HepG2 (cell line): Measurements from ENCODE around the gene VARS1. TPM values are rescaled to one million over a fixed set of nuclear protein-coding genes. Genes with fewer than 3 reads are reported as not detected.

Experiments
- AFF4 ChIP-seq: sonication (generic); formaldehyde crosslinking; IDR thresholded peaks from 2 replicates; pipeline ENCODE4 v1.4.0; 2020; ENCODE audit warnings: missing genetic modification reagents
- ATAD3A ChIP-seq: sonication (generic); formaldehyde crosslinking; IDR thresholded peaks from 2 replicates; pipeline ENCODE4 v1.4.0; 2020; ENCODE audit warnings: missing genetic modification reagents
- CBX5 ChIP-seq: sonication (generic); formaldehyde crosslinking; IDR thresholded peaks from 2 replicates; pipeline ENCODE4 v1.4.0; 2020; ENCODE audit warnings: missing genetic modification reagents, borderline replicate concordance
- FOXA1 ChIP-seq, 2 experiments: fragments of 450-650 bp in 1 of 2; sonication (generic) in 1 of 2; formaldehyde crosslinking in 1 of 2; IDR thresholded peaks; 2 replicates each; pipeline versions ENCODE4 v1.4.0 to v1.6.1; 2016 to 2020; ENCODE audit warnings: missing genetic modification reagents in 1 of 2
- KMT2B ChIP-seq: IDR thresholded peaks from 2 replicates; pipeline ENCODE4 v1.6.1; 2016; ENCODE audit warnings: missing genetic modification reagents, missing compliant biosample characterization
- PHF21A ChIP-seq: sonication (generic); formaldehyde crosslinking; IDR thresholded peaks from 2 replicates; pipeline ENCODE4 v1.5.0; 2020; ENCODE audit warnings: mild to moderate bottlenecking, missing genetic modification reagents
- SPEN ChIP-seq: sonication (generic); formaldehyde crosslinking; IDR thresholded peaks from 2 replicates; pipeline ENCODE4 v1.5.1; 2020; ENCODE audit warnings: low read depth, mild to moderate bottlenecking, missing genetic modification reagents
- TEF ChIP-seq: sonication (generic); formaldehyde crosslinking; IDR thresholded peaks from 2 replicates; pipeline ENCODE4 v1.5.0; 2020; ENCODE audit warnings: missing genetic modification reagents
- YEATS4 ChIP-seq: sonication (generic); formaldehyde crosslinking; IDR thresholded peaks from 2 replicates; pipeline ENCODE4 v1.4.0; 2020; ENCODE audit warnings: missing genetic modification reagents, borderline replicate concordance
- ZBED4 ChIP-seq: sonication (generic); formaldehyde crosslinking; IDR thresholded peaks from 2 replicates; pipeline ENCODE4 v1.4.0; 2020; ENCODE audit warnings: missing genetic modification reagents, borderline replicate concordance
- ZBTB38 ChIP-seq: sonication (generic); formaldehyde crosslinking; IDR thresholded peaks from 2 replicates; pipeline ENCODE4 v1.5.1; 2020; ENCODE audit warnings: mild to moderate bottlenecking, missing genetic modification reagents
- ZNF101 ChIP-seq: sonication (generic); formaldehyde crosslinking; IDR thresholded peaks from 2 replicates; pipeline ENCODE4 v1.4.0; 2020; ENCODE audit warnings: mild to moderate bottlenecking, low read depth, missing genetic modification reagents, borderline replicate concordance
- ZNF460 ChIP-seq: sonication (generic); formaldehyde crosslinking; IDR thresholded peaks from 2 replicates; pipeline ENCODE4 v1.5.1; 2020; ENCODE audit warnings: missing genetic modification reagents, mild to moderate bottlenecking, borderline replicate concordance
- ZNF546 ChIP-seq: sonication (generic); formaldehyde crosslinking; conservative IDR thresholded peaks from 2 replicates; pipeline ENCODE4 v1.8.1; 2023; ENCODE audit warnings: mild to moderate bottlenecking, missing genetic modification reagents
- ZNF691 ChIP-seq: sonication (generic); formaldehyde crosslinking; IDR thresholded peaks from 2 replicates; pipeline ENCODE4 v1.4.0; 2020; ENCODE audit warnings: missing genetic modification reagents, low read depth, mild to moderate bottlenecking, borderline replicate concordance
- ZNF788 ChIP-seq: sonication (generic); formaldehyde crosslinking; IDR thresholded peaks from 2 replicates; pipeline ENCODE4 v1.5.0; 2020; ENCODE audit warnings: mild to moderate bottlenecking, missing genetic modification reagents, borderline replicate concordance
- ZNF83 ChIP-seq: sonication (generic); formaldehyde crosslinking; IDR thresholded peaks from 2 replicates; pipeline ENCODE4 v1.4.0; 2020; ENCODE audit warnings: missing genetic modification reagents, mild to moderate bottlenecking, borderline replicate concordance
- ZNF839 ChIP-seq: sonication (generic); formaldehyde crosslinking; IDR thresholded peaks from 2 replicates; pipeline ENCODE4 v1.4.0; 2020; ENCODE audit warnings: missing genetic modification reagents, mild to moderate bottlenecking, borderline replicate concordance
- polyA plus RNA-seq, 8 experiments: library from polyadenylated mRNA; depleted of rRNA in 3 of 8; stranded (reverse) in 7 of 8; unstranded in 1 of 8; fragments of >200 nt; fragmentation: Illumina TruSeq in 4 of 8; extraction: Trizol in 4 of 8; gene quantifications; 2 replicates each; pipeline versions ENCODE4 v1.2.1 to v1.2.3, GENCODE V29; 2011 to 2016; ENCODE audit warnings: low read depth in 4 of 8, missing spikeins in 1 of 8, mixed read lengths in 1 of 8; ENCODE audit not compliant: insufficient read depth in 1 of 8
- total RNA-seq, 5 experiments: library from RNA; depleted of rRNA; stranded (reverse); fragments of >200 nt; fragmentation: Illumina TruSeq; extraction: Trizol; gene quantifications; 2 replicates each; pipeline ENCODE4 v1.2.3, GENCODE V29; 2016; ENCODE audit warnings: low read depth in 1 of 5
- TF ChIP-seq, protein P1 (sequence below): sonication (generic); formaldehyde crosslinking; IDR thresholded peaks from 2 replicates; pipeline ENCODE4 v1.5.0; 2020; ENCODE audit warnings: missing genetic modification reagents, mild to moderate bottlenecking, borderline replicate concordance

The VARS1 gene
- total and polyA plus RNA-seq, 2 of the 13 experiments (the other 11 are each of a cell fraction or from before 2014, with no cell fraction given): 14.7 to 56.1 TPM

DNA sequence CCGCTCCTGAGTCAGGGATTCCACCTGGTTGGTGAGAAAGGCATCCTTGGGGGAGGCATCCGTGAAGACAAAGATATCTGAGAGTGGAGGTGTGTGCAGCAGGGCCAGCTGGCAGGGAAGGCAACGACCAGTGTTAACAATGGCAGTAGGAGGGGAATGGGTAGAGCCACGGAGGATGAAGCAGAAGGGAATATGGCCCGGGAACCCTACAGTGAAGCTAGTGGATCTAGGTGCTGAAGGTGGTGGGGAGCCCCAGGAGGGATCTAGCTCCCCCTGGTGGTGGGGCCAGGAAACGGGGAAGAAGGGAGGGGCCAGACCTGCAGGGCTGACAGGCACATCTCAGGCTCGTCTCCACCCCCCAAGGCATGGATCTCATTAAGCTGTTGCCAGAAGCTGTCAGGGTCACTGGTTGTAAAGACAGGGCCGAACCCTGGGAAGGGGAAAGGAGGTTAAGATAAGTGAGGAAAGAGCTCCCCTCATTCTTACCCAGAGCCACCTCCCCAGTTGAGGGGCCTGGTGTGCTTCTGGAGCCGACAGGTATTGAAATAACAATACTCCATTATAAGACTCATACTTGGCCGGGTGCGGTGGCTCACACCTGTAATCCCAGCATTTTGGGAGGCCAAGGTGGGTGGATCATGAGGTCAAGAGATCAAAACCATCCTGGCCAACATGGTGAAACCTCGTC is 25.7 kb downstream of the VARS1 start (continued):
- TF ChIP-seq ZNF691 (no peak), ZNF101 (CRISPR knock-in tag) (no peak), CBX5 (peak; percentile 54; the same call in 1 of the 2 replicates), ZNF546 (CRISPR knock-in tag) (no peak), ATAD3A (CRISPR knock-in tag) (no peak), ZBED4 (no peak), YEATS4 (CRISPR knock-in tag) (no peak), SPEN (CRISPR knock-in tag) (peak; percentile 38; the same call in 1 of the 2 replicates), FOXA1 (IDR thresholded peaks at IDR 0.05) (no peak), FOXA1 (CRISPR knock-in tag; IDR thresholded peaks at IDR 0.05) (no peak), KMT2B (CRISPR knock-in tag) (0 out of 2 replicates have a peak, but pooled peaks have one; percentile 48), ZNF460 (CRISPR knock-in tag) (no peak), PHF21A (CRISPR knock-in tag) (no peak), TEF (CRISPR knock-in tag) (no peak), ZNF83 (CRISPR knock-in tag) (no peak), ZNF839 (CRISPR knock-in tag) (peak; percentile 30; the same call in 1 of the 2 replicates), AFF4 (CRISPR knock-in tag) (no peak), ZNF788 (no peak), ZBTB38 (CRISPR knock-in tag) (peak; percentile 65; the same call in 1 of the 2 replicates)
- TF ChIP-seq, protein P1, sequence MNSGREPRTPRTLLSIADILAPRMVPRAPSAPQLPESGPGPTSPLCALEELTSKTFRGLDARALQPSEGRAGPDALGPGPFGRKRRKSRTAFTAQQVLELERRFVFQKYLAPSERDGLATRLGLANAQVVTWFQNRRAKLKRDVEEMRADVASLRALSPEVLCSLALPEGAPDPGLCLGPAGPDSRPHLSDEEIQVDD: no peak
